GM10847 (cell line): Measurements from ENCODE around the gene NFKBIZ.

Experiments
- POLR2A ChIP-seq: IDR thresholded peaks from 2 replicates; pipeline ENCODE4 v1.6.1; 2011; ENCODE audit not compliant: insufficient read length; ENCODE audit errors: extremely low read depth

Gene NFKBIZ

GRCh38 chr3:101848754-101849713 is at the start of gene NFKBIZ:
Gene NFKBIZ, plus strand, starts transcription at chr3:101849514. Its CDS starts 115 bp downstream, at chr3:101849629.
- peak; percentile 99 for TF ChIP-seq POLR2A

GRCh38 chr3:101801174-101801573 is 48.1 kb upstream of the NFKBIZ start:
- TF ChIP-seq POLR2A: no peak

DNA sequence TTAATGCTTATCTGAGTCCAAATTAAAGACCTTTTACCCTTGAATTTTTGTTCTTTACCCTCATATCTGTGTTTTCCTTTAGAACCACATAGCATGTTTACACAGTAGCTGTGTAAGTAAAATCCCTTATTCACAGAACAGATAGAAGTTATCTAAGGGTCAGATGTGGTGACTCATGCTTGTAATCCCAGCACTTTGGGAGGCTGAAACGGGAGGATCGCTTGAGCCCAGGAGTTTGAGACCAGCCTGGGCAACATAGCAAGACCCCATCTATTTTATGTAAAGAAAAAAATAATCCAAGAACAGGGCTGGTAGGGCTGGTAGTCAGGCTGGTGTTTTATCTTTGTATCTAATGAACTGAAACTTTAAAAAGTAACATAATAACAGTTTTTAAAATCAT is 47.1 kb upstream of the NFKBIZ start:
- no peak for TF ChIP-seq POLR2A

- no peak for TF ChIP-seq POLR2A
Observed at GRCh38 chr3:101803173-101803782, 46.0 kb upstream of the NFKBIZ start.

- TF ChIP-seq POLR2A: no peak
Observed at GRCh38 chr3:101803939-101804338, 45.4 kb upstream of the NFKBIZ start.

DNA sequence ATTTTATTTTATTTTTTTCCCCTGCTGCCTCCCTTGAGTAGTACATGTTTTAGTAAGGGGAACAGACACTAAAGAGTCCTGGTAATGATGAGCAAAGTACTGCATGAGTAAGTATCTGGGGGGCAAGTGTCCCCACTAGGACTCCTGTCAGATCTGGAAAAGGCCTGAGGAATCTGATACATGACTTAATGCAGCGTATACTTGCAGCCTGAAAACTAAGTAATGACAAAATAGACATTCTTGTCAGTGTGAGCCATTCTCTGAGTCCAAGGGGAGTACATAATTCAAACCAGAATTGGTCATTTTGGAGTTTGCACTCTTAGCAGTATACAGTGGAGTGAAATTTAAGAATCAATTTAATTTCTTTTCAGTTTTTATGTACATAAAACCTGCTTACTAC is 42.8 kb upstream of the NFKBIZ start:
- no peak for TF ChIP-seq POLR2A

GRCh38 chr3:101807888-101808287 is 41.4 kb upstream of the NFKBIZ start:
- no peak for TF ChIP-seq POLR2A

GRCh38 chr3:101809178-101810021 is 39.9 kb upstream of the NFKBIZ start:
- no peak for TF ChIP-seq POLR2A

GRCh38 chr3:101810022-101810418 is 39.3 kb upstream of the NFKBIZ start:
- TF ChIP-seq POLR2A: no peak

DNA sequence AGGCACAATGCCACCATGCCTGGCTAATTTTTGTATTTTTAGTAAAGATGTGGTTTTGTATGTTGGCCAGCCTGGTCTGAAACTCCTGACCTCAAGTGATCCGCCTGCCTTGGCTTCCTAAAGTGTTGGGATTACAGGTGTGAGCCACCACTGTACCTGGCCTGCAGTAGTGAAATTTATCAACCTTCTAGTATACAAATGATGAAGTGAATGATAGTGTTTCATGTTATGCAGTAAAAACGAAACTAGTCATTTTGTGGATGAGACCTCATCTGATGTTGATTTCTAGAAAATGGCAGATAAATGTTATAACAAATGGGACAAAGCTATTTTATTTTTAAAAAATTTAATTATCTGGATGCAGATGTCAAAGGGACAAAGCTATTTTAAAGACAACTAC is 37.4 kb upstream of the NFKBIZ start:
- TF ChIP-seq POLR2A: no peak

DNA sequence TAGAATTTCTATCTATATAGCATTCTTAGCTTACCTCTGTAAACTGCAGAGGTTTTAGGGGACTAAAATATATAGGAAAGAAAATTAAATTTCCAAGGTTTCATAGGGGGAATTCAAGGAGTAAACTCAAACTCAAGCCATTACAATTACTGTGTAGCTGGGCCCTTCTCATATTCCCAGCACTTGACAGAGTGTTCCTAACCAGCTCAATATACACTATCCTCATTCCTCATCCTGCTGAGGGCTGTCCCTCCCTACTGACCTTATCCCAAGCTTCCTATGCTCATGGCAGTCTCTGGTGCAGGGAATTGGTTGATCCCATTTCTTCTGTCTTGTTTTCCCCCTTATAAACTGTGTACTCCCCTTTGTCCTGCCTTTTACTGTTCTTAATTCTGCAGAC is 36.4 kb upstream of the NFKBIZ start:
- TF ChIP-seq POLR2A: no peak

- no peak for TF ChIP-seq POLR2A
Observed at GRCh38 chr3:101813817-101814440, 35.4 kb upstream of the NFKBIZ start.

DNA sequence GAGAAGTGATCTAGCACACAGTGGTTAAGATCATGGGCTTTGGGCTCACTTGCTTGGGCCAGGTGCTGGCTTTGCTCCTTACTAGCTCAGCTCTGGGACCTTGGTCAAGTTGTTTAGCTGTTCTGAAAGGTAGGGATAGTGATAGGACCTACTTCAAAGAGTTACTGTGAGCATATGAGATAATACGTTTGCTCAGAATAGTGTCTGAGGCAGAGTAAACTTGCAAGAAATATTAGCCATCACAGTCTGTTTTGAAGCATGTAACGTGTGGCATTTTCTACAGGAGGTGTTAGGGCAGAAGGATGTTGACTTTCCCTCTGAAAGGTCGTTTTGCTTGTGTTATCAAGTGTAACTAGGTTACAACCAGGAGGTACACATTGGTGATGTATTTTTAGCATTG is 34.5 kb upstream of the NFKBIZ start:
- no peak for TF ChIP-seq POLR2A

DNA sequence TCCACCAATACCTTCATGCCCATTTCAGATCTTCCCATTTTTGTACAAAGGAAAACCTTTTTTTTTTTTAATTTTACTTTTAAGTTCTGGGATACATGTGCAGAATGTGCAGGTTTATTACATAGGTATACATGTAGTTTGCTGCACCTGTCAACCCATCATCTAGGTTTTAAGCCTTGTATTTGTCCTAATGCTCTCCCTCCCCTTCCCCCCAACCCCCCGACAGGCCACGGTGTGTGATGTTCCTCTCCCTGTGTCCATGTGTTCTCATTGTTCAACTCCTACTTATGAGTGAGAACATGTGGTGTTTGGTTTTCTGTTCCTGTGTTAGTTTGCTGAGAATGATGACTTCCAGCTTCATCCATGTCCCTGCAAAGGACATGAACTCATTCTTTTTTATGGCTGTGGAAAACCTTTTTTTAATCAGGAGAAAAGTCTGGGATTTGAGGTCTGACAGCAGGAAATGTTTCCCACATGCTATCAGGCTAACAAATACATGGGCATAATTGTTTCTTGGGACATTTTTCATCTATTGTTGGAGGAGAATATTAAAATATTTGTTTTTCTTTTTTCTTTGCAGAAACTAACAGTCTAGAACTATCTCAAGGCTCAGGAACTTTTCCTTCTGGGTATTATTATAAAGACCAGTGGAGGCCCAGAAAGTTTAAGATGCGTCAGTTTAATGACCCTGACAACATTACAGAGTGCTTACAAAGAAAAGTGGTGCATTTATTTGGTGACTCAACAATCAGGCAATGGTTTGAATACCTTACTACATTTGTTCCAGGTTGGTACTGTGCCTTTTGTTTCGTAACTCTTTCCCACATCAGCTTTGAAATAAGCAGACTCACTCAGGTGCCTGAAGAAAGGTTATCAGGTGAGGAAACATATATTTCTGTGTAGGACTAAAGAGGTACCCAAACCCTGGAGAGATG is 32.8 kb upstream of the NFKBIZ start:
- TF ChIP-seq POLR2A: no peak
